NOMO-1 (cell line): Measurements from ENCODE around the gene AOPEP.

ENCODE experiments used
- DNase-seq, 2 experiments: peaks; one replicate each; lab custom pipeline; 2025; ENCODE audit not compliant: unreplicated experiment in 2 of 2; lab: John Stamatoyannopoulos, UW

AOPEP gene

GRCh38 chr9:94760010-94760409 lies 33.5 kb downstream of the AOPEP start:
- DNase-seq, result no peak

DNA sequence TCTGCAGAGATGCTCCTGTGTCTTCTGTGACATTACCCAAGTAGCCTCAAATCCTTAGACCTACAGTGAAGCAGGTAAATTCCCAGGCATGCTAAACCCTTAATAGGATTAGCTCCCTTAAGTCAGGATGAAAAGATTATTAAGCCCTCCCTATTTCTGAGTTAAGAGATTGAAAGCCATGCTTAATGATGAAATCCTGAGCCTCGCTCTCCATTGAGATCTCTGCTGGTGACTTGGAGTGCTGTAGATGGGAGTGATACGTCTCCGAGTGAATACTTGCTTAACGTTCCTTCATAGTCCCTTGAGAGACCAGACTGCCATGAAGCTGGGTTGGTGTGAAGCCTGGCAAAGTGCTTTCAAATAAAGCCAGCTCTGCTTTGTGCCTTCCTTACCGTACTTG lies 34.2 kb downstream of the AOPEP start:
- DNase-seq, result no peak

DNA sequence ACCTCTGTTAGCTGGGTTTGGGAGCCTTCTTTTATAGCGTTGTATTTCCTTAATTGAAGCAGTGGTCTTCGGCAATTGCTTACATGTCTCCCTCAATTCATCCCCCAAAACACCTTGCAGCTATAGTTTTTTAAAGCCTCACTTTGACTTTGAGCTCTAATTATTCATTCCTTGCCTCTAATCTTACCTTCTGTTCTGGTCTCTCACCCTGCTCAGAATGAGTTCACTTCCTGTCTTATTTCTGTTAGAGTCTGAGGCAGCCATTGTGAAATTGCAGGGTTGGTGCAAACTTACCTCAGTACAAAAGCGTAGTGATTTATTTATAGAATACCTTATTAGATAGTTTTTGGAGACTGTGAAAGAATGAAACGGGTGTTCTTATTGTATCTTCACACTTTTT lies 35.0 kb downstream of the AOPEP start:
- peak; percentile 33 to 74 for DNase-seq

- peak; percentile 15 to 23 for DNase-seq
Observed at GRCh38 chr9:94767331-94768072, 41.0 kb downstream of the AOPEP start.

GRCh38 chr9:94768766-94769165 lies 42.3 kb downstream of the AOPEP start:
- DNase-seq, result no peak

GRCh38 chr9:94770334-94770733 lies 43.8 kb downstream of the AOPEP start:
- DNase-seq, result no peak

DNA sequence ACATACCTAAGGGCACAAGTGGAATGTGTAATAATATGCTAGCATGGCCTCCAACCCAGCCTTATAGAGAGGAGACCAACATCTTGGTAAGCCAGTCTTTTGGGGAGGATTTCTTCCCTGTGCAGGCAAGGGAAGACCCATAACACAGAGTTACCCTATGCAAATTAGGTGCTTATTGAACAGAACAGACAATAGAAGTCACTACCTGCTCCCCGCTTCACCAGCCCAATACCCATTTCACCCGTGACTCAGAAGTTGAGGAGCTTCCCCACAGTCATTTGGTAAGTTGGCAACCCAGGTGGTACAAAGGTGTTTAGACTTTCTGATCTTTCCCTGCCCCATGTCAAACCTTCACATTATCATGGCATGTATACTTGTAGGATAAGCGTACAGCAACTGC lies 44.6 kb downstream of the AOPEP start:
- DNase-seq, result no peak

DNA sequence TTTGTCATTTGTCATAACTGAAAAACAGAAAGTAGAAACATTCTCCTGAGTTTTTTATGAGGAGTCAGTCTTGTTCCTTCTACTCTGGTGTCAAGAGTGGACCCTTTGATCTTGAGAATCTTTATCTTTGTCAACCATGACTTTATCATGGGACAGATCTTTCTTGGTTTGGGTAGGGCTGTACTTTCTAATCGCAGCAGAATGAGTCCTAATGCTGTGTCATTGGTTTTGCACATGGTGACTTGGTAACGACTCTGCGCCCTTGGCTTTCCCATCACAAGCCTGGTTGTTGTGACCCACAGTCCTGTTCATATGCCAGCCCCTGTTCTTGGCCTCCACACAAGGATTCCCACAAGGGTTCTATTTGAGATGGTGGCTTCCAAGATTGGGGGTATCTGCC lies 45.6 kb downstream of the AOPEP start:
- no peak for DNase-seq

DNA sequence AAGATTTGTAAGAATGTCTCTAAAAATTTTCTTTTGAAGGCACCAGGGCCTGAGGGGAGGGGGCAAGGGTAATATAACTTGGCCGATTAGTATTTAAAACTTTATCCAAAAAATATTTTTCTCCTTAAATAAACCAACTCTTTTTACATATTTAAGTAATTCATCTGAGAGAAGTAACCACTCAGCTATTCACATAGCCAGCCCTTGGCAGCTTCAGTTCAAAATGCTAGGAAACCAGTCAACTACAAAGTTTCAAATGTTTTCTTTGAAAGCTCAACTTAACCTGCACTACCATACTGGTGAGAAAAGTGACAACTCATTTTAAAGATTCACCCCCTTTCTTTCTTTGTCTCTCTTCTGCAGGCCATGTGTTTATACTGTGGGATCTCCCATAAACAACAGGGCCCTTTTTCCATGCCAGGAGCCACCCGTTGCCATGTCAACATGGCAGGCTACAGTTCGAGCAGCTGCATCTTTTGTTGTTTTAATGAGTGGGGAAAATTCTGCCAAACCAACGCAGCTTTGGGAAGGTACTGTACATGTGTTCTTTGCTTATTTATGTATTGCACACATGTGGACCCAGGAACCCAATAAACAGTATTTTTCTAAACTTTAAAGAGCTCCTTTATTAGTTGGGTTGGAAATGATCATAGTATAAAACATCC lies 46.3 kb downstream of the AOPEP start:
- DNase-seq, result no peak

DNA sequence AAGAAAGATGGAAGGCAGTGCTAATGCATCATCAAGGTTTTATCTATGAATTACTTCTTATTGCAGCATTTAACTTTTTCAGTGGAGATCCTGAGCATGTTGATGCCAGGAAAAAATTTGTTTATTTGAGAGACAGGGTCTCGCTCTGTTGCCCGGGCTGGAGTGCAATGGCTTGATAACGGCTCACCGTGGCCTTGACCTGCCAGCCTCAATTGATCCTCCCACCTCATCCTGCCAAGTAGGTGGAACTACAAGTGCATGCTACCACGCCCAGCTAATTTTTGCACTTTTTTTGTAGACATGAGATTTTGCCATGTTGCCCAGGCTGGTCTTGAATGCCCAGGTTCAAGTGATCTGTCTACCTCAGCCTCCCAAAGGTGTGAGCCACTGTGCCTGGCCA lies 47.2 kb downstream of the AOPEP start:
- no peak for DNase-seq

DNA sequence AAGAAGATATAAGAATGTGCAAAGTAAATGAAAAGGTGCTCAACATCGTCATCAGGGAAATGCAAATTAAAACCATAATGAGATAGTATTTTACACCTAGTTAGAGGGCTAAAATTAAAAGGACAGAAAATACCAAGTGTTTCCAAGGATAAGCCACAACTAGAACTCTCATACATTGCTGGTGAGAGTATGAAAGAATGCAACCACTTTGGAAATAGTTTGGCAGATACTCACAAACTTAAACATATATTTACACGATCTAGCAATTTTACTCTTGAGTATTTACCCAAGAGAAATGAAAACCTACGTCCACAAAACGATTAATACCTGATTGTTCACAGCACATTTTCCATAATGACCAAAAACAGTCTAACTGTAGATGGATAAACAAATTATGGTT lies 51.5 kb downstream of the AOPEP start:
- no peak for DNase-seq

GRCh38 chr9:94779031-94779430 lies 52.5 kb downstream of the AOPEP start:
- DNase-seq, result no peak

DNA sequence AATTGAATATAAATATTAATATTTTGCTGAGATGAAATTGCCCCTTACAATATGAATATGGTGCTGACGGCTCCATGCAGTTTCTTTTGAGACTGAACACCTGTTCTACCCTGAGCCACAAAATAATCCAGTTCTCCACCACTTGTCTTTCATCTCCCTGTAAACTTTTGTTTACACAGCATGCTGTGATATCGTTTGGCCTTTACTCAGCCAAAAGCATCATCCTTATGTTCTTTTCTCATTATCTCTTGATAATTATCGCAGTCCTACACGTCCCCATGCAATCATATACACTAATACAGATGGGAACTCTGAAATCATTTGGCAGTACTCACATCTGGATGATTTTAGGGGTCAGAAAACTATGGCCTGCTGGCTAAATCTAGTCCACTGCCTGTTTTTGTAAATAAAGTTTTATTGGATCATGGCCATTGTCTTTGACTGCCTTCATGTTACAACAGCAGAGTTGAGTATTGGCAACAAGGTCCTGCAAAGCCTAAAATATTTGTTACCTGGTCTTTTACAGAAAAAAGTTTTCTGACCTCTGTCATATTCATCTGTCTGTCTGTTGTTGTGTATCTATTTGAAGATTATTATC lies 53.3 kb downstream of the AOPEP start:
- DNase-seq, result no peak

DNA sequence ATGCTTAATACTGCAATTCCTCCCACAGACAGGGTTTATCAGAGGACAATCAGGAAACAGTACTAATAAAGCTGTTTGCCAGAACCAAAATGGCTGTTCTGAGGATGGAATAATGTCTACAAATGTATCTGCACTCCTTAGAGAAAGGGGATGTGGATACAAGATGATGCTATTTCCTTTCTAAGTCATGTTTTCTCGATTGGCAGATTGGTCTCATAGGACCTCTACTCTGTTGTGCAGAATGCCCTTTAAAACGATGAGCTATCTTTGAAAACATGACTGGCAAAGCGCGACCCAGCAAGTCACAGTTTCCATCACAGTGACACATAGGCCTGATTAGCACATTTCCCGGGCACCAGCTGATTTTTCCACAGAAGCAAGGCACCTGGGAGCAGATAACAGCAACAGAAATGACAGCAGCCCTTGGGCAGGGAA lies 54.0 kb downstream of the AOPEP start:
- DNase-seq, result no peak

- no peak for DNase-seq
Observed at GRCh38 chr9:94782355-94783101, 56.0 kb downstream of the AOPEP start.

GRCh38 chr9:94783102-94783682 lies 56.7 kb downstream of the AOPEP start:
- DNase-seq, result peak; percentile 23

DNA sequence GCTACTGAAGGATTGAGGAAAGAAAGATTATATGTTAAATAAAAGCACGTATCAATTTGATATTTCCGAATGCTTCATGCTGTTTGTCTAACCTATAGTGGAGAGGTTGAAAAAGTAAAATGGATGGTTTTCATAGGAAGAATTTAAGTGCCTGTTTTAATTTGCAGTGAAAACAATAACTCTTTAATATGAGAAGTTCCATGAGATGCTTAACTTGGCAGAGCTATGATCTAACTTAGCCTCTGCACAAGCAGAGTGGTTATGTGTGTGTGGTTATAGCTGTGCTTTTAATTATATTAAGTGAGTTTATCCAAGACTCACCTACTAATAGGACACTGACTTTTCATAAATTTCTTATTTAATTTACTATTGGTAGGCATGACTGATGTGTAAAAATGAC lies 57.4 kb downstream of the AOPEP start:
- DNase-seq, result no peak

GRCh38 chr9:94785215-94786169 lies 59.0 kb downstream of the AOPEP start:
- DNase-seq, result no peak

DNA sequence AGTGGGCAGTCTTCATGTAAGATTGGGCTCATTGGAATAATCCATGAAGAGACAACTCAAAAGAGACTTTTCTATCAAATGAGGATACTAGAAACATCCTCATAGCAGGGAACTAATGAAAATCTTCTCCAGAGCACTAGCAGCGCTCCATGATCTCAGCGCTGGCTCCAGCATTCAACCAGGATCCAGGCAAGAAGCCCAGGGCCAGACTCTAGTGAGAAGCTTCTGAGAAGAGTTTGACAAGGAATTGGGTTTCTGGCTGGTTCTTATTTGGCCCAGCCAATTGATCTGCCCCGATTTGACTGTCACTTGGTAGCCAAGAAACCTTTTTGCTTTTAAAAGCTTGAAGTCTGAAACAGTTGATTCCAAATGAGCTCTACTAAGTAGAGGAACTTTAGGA lies 60.1 kb downstream of the AOPEP start:
- DNase-seq, result no peak

- DNase-seq, result no peak
Observed at GRCh38 chr9:94787266-94787665, 60.8 kb downstream of the AOPEP start.
